Gastroesophageal sphincter (tissue), 4 donors: Measurements from ENCODE around the gene PRKCI. TPM values are rescaled to one million over a fixed set of nuclear protein-coding genes. Genes with fewer than 3 reads are reported as not detected.
"Not testable (repeated sequence)": the region's sequence is repeated elsewhere in the genome, so short reads cannot be mapped to it uniquely, and the experiment has no call there.

ENCODE experiments used
- ATAC-seq: fragments of 150-250 bp; one replicate; pipeline ENCODE4 v1.9.1; 2016; ENCODE audit warnings: mild to moderate bottlenecking, moderate library complexity
- H3K27ac ChIP-seq, 4 donors: fragments of 200-600 bp; sonication (generic) in 3 of 4; 1 replicate in 3 of 4; 2 replicates in 1 of 4; pipeline ENCODE4 v1.5.1; 2016 to 2019
- H3K27me3 ChIP-seq: fragments of 200-600 bp; sonication (generic); one replicate; pipeline ENCODE4 v1.5.1; 2019
- H3K36me3 ChIP-seq, 2 donors: fragments of 200-600 bp; sonication (generic); one replicate each; pipeline ENCODE4 v1.5.1; 2019; ENCODE audit warnings: control low read depth in 1 of 2
- H3K4me1 ChIP-seq, 3 donors: fragments of 200-600 bp; sonication (generic); 1 replicate in 2 of 3; 2 replicates in 1 of 3; pipeline ENCODE4 v1.5.1; 2016 to 2019; ENCODE audit warnings: control low read depth in 2 of 3
- H3K4me3 ChIP-seq, 2 donors: fragments of 200-600 bp; sonication (generic); one replicate each; pipeline ENCODE4 v1.5.1; 2019; ENCODE audit warnings: mild to moderate bottlenecking in 1 of 2, moderate library complexity in 1 of 2
- H3K9me3 ChIP-seq, 3 donors: fragments of 200-600 bp; sonication (generic); one replicate each; pipeline ENCODE4 v1.5.1; 2017 to 2019; ENCODE audit warnings: control low read depth in 2 of 3
- EP300 ChIP-seq: sonication (generic); formaldehyde crosslinking; IDR thresholded peaks from one replicate; pipeline ENCODE4 v1.6.1; 2017; ENCODE audit warnings: antibody characterized with exemption, mild to moderate bottlenecking
- POLR2A ChIP-seq, 2 donors: fragments of 450-650 bp; IDR thresholded peaks; one replicate each; pipeline ENCODE4 v1.6.1; 2017; ENCODE audit warnings: antibody characterized with exemption in 2 of 2, mild to moderate bottlenecking in 2 of 2, moderate library complexity in 1 of 2
- POLR2AphosphoS5 ChIP-seq: sonication (generic); formaldehyde crosslinking; IDR thresholded peaks from one replicate; pipeline ENCODE4 v1.6.1; 2017; ENCODE audit warnings: antibody characterized with exemption
- WGBS, 2 donors: methylation state at CpG; one replicate each; pipeline ENCODE4 v1.1.5; 2018; ENCODE audit warnings: low coverage in 1 of 2; 5-methylcytosine and 5-hydroxymethylcytosine counted together
- total RNA-seq, 4 donors: library from RNA; depleted of rRNA; stranded (reverse); fragments of >200 nt; gene quantifications; one replicate each; pipeline ENCODE4 v1.1.0, GENCODE V29; 2016
- TF ChIP-seq, protein P1 (sequence below), 4 experiments: fragments of 200-600 bp in 2 of 4; fragments of 450-650 bp in 2 of 4; sonication (generic) in 1 of 4; IDR thresholded peaks; one replicate each; pipeline ENCODE4 v1.5.1; 2017 to 2019; ENCODE audit warnings: antibody characterized with exemption in 4 of 4, mild to moderate bottlenecking in 2 of 4, moderate library complexity in 2 of 4

The PRKCI gene
- total RNA-seq, 4 donors from 2014 or later = 41.9 to 69.0 (median 45.3) TPM

DNA sequence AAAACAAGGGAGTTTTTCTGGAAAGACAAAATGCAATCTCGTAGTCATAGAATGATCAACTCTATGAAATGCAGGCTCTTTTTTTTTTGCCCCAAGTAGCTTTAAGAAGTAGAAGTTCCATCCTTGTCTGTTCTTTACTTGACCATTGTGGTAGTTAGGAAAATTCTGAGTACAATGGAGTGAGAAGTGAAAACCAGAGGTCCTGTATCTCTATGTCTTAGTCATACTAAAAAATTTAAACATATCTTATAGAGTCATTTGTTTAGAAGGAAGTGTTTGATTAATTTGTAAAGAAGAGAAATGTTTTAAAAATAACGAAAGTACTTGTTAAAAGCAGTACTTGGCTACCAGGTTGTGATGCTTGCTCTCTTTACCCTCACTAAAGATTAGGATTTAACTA, 52.4 kb downstream of the PRKCI start:
- Histone ChIP-seq H3K36me3 (peaks cover 0 to 83% of the 10 kb centered on the region in 2 donors), H3K27ac (no peak overlapping the region), H3K4me1 (peaks cover 0 to 4% (median 0%) of the 10 kb centered on the region in 3 donors), H3K4me3 (no peak overlapping the region), H3K9me3 (no peaks in the 10 kb centered on the region), H3K27me3 (no peaks in the 10 kb centered on the region)
- ATAC-seq = no peak
- TF ChIP-seq EP300 = no peak
- no peak for TF ChIP-seq POLR2A (IDR thresholded peaks at IDR 0.05)
- no peak for TF ChIP-seq POLR2AphosphoS5
- TF ChIP-seq, protein P1, sequence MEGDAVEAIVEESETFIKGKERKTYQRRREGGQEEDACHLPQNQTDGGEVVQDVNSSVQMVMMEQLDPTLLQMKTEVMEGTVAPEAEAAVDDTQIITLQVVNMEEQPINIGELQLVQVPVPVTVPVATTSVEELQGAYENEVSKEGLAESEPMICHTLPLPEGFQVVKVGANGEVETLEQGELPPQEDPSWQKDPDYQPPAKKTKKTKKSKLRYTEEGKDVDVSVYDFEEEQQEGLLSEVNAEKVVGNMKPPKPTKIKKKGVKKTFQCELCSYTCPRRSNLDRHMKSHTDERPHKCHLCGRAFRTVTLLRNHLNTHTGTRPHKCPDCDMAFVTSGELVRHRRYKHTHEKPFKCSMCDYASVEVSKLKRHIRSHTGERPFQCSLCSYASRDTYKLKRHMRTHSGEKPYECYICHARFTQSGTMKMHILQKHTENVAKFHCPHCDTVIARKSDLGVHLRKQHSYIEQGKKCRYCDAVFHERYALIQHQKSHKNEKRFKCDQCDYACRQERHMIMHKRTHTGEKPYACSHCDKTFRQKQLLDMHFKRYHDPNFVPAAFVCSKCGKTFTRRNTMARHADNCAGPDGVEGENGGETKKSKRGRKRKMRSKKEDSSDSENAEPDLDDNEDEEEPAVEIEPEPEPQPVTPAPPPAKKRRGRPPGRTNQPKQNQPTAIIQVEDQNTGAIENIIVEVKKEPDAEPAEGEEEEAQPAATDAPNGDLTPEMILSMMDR (IDR thresholded peaks at IDR 0.05) = no peak
- 64 to 67% methylated on average over 2 of the region's 2 CpGs for WGBS, 2 donors

DNA sequence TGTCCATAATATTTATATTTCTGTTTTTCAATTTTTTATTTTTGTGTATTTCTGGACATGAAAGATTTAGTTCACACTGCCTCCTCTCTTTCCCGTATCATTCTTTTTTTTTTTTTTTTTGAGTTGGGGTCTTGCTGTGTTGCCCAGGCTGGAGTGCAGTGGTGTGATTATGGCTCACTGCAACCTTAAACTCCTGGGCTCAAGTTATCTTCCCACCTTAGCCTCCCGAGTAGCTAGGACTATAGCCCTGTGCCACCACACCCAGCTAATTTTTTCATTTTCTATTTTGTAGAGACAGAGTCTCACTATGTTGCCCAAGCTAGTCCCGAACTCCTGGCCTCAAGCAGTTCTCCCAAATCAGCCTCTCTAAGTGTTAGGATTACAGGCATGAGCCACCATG, 53.6 kb downstream of the PRKCI start:
- peaks cover 0 to 4% (median 0%) of the 10 kb centered on the region in 3 donors for H3K4me1 ChIP-seq
- H3K4me3 ChIP-seq = no peak overlapping the region
- H3K27me3 ChIP-seq = no peaks in the 10 kb centered on the region
- no peak overlapping the region for H3K27ac ChIP-seq
- WGBS, 2 donors = 98 to 100% methylated on average over 2 to 3 of the region's 3 CpGs
- peaks cover 0 to 84% of the 10 kb centered on the region in 2 donors for H3K36me3 ChIP-seq
- no peak for TF ChIP-seq EP300
- TF ChIP-seq, protein P1 (IDR thresholded peaks at IDR 0.05) = no peak
- TF ChIP-seq POLR2A (IDR thresholded peaks at IDR 0.05) = no peak
- no peak for TF ChIP-seq POLR2AphosphoS5
- no peak for ATAC-seq
- no peaks in the 10 kb centered on the region for H3K9me3 ChIP-seq

DNA sequence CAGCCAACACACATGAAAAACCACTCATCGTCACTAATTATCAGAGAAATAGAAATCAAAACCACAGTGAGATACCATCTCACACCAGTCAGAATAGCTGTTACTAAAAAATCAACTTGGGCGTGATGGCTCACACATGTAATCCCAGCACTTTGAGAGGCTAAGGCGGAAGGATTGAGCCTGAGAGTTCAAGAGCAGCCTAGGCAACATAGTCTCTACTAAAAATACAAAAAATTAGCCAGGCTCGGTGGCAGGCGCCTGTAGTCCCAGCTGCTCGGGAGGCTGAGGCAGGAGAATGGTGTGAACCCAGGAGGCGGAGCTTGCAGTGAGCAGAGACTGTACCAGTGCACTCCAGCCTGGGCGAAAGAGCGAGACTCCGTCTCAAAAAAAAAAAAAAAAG, 55.1 kb downstream of the PRKCI start:
- peaks cover 0 to 85% of the 10 kb centered on the region in 2 donors for H3K36me3 ChIP-seq
- not testable (repeated sequence) for H3K4me3 ChIP-seq, H3K9me3 ChIP-seq, H3K27ac ChIP-seq, ATAC-seq, H3K4me1 ChIP-seq, H3K27me3 ChIP-seq
- WGBS, 2 donors = 93 to 100% methylated on average over 6 to 9 of the region's 10 CpGs

DNA sequence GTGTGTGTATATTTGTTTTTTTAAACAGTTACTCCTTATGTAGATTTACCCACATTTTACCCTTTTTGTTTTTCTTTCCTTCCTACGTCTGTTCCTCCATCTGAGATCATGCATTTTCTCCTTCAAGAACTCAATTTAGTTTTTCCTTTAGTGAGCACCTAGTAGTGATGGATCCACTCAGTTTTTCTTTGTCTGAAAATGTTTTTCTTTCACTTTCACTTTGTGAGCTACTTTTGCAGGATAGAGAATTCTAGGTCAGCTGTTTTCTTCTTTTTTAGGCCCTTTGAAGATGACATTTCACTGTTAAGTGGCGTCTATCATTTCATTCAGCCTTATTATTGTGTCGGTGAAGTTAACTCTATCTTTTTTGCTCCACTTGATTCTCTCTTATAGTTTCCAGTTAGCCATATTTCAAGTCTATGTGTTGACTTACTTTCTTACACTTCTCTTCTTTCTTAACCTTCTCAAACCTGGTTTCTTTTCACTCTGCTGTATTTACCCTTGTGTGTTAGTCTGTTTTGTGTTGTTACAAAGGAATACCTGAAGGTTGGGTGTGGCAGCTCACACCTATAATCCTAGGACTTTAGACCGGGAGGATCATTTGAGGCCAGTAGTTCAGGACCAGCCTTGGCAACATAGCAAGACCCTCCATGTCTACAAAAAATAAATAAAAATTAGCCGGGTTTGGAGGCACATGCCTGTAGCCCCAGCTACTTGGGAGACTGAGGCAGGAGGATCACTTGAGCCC, 55.8 kb downstream of the PRKCI start:
- WGBS, 2 donors = 71 to 73% methylated on average over 4 of the region's 5 CpGs
- Histone ChIP-seq H3K36me3 (peaks cover 0 to 85% of the 10 kb centered on the region in 2 donors), H3K4me3 (no peak overlapping the region), H3K27ac (no peak overlapping the region), H3K27me3 (no peaks in the 10 kb centered on the region), H3K4me1 (peaks cover 0 to 4% (median 0%) of the 10 kb centered on the region in 3 donors), H3K9me3 (no peaks in the 10 kb centered on the region)
- no peak for ATAC-seq
- no peak for TF ChIP-seq POLR2A (IDR thresholded peaks at IDR 0.05)
- TF ChIP-seq, protein P1 (IDR thresholded peaks at IDR 0.05) = no peak
- TF ChIP-seq POLR2AphosphoS5 = no peak
- TF ChIP-seq EP300 = no peak

DNA sequence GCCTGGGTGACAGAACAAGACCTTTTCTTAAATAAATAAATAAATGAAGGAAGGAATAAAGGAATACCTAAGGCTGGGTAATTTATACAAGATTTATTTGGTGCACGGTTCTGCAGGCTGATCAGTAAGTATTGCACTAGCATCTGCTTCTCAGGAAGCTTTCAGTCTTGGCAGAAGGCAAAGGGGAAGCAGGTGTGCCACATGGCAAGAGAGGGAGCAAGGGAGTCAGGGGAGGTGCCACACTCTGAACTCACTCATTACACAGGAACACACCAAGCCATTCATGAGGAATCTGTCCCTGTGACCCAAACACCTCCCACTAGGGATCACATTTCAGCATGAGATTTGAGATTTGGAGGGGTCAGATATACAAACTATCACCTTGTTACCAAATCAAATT, 56.4 kb downstream of the PRKCI start:
- Histone ChIP-seq H3K9me3 (no peaks in the 10 kb centered on the region), H3K27ac (no peak overlapping the region), H3K4me1 (peaks cover 0 to 4% (median 0%) of the 10 kb centered on the region in 3 donors), H3K4me3 (no peak overlapping the region), H3K36me3 (peaks cover 0 to 82% of the 10 kb centered on the region in 2 donors), H3K27me3 (no peaks in the 10 kb centered on the region)
- no peak for TF ChIP-seq POLR2A (IDR thresholded peaks at IDR 0.05)
- TF ChIP-seq, protein P1 (IDR thresholded peaks at IDR 0.05) = no peak
- TF ChIP-seq POLR2AphosphoS5 = no peak
- TF ChIP-seq EP300 = no peak
- 42 to 78% methylated on average over 1 of the region's 1 CpG for WGBS, 2 donors
- ATAC-seq = no peak
